ENCODE data around the gene SLC33A1.

GRCh38 chr3:155876037-155876436 lies 21.8 kb upstream of the SLC33A1 start:
- no peak for TF ChIP-seq POLR2A (IDR thresholded peaks at IDR 0.05; ENCODE audit: control extremely low read depth in 1 of 2, low read depth in 2 of 2, low read length in 2 of 2)
- no peak for TF ChIP-seq CTCF (IDR thresholded peaks at IDR 0.05; ENCODE audit: control extremely low read depth in 1 of 3, insufficient read depth in 1 of 3, low read depth in 1 of 3, low read length in 3 of 3)
- TF ChIP-seq SUZ12 (IDR thresholded peaks at IDR 0.05; ENCODE audit: low read length), result no peak
- no peak for TF ChIP-seq ATF3 (IDR thresholded peaks at IDR 0.05; ENCODE audit: insufficient read depth, low read depth, low read length)
